ENCODE data around the gene GLYR1.

DNA sequence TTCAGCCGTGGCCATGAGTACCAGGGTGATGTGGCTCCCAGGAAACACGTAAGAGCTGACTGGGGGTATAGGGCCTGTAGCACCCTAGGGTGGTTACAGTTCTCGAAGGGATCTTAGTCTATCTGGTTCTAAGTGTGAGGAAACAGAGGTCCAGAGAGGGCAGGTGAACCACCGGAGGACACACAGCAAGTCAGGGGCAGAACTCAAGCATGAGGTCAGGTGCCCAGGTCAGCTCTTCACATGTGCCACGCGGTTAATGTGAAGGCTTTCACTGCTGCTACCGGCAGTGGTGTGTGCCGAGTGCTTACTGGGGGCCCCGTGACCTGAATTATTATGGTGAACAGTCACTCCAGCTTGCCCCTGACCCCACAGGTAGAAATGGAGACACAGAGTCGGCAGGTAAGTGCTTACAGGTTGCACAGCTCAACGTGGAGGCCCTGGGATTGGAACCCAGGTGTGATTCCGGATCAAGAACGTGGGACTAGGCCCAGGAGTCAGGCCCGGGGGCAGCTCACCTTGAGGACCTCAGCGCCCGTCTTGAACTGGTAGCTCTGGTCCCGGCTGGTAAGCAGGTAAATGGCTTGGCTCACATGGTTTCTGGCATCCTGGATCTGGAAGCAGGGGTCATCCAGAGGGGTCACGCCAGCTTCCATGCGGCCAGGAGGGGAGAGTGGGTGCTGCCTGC is 47.8 kb downstream of the GLYR1 start:
- TF ChIP-seq, protein P1, sequence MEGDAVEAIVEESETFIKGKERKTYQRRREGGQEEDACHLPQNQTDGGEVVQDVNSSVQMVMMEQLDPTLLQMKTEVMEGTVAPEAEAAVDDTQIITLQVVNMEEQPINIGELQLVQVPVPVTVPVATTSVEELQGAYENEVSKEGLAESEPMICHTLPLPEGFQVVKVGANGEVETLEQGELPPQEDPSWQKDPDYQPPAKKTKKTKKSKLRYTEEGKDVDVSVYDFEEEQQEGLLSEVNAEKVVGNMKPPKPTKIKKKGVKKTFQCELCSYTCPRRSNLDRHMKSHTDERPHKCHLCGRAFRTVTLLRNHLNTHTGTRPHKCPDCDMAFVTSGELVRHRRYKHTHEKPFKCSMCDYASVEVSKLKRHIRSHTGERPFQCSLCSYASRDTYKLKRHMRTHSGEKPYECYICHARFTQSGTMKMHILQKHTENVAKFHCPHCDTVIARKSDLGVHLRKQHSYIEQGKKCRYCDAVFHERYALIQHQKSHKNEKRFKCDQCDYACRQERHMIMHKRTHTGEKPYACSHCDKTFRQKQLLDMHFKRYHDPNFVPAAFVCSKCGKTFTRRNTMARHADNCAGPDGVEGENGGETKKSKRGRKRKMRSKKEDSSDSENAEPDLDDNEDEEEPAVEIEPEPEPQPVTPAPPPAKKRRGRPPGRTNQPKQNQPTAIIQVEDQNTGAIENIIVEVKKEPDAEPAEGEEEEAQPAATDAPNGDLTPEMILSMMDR (optimal IDR thresholded peaks at IDR 0.05 in 1 of 3, IDR thresholded peaks at IDR 0.05 in 1 of 3, conservative IDR thresholded peaks at IDR 0.05 in 1 of 3; ENCODE audit: extremely low read depth in 1 of 3, insufficient read depth in 2 of 3, low read length in 3 of 3) = no peak
- no peak for TF ChIP-seq EZH2 (IDR thresholded peaks at IDR 0.05; ENCODE audit: low read length)
